H1 (cell line): ENCODE results near the gene TROAP. TPM values are rescaled to one million over a fixed set of nuclear protein-coding genes. Genes with fewer than 3 reads are reported as not detected.

Experiments
- ASH2L ChIP-seq: fragments of 200-600, 300-600 bp; sonication (generic); IDR thresholded peaks from one replicate; pipeline ENCODE4 v1.7.1; 2017; ENCODE audit warnings: low read length
- ATF2 ChIP-seq: IDR thresholded peaks from 2 replicates; pipeline ENCODE4 v1.6.1; 2012; ENCODE audit warnings: low read length, inconsistent platforms
- ATF3 ChIP-seq: IDR thresholded peaks from 2 replicates; pipeline ENCODE4 v1.6.1; 2011; ENCODE audit warnings: low read depth, mild to moderate bottlenecking, low read length; ENCODE audit not compliant: insufficient read depth
- BCL11A ChIP-seq, 2 experiments: IDR thresholded peaks; one replicate each; pipeline ENCODE4 v1.6.1; 2011; ENCODE audit warnings: low read depth in 2 of 2, low read length in 2 of 2, mild to moderate bottlenecking in 2 of 2
- BRCA1 ChIP-seq: IDR thresholded peaks from 2 replicates; pipeline ENCODE4 v1.6.1; 2012; ENCODE audit warnings: low read depth, low read length, improper control_type of control experiment
- CBX5 ChIP-seq: fragments of 300-800, 300-1000 bp; sonication (generic); IDR thresholded peaks from 2 replicates; pipeline ENCODE4 v1.7.1; 2016; ENCODE audit warnings: antibody characterized with exemption, low read length, low read depth
- CBX8 ChIP-seq: fragments of 300-800, 300-1000 bp; sonication (generic); IDR thresholded peaks from 2 replicates; pipeline ENCODE4 v1.7.1; 2016; ENCODE audit warnings: low read depth, low read length, borderline replicate concordance
- CREB1 ChIP-seq: IDR thresholded peaks from 2 replicates; pipeline ENCODE4 v1.6.1; 2012; ENCODE audit warnings: inconsistent platforms
- EGR1 ChIP-seq: IDR thresholded peaks from 2 replicates; pipeline ENCODE4 v1.6.1; 2011; ENCODE audit warnings: low read depth, low read length, borderline replicate concordance
- EZH2 ChIP-seq: fragments of 200-600 bp; sonication (generic); IDR thresholded peaks from 2 replicates; pipeline ENCODE4 v1.7.1; 2012; ENCODE audit warnings: low read depth, mild to moderate bottlenecking, moderate library complexity, low read length, inconsistent platforms; ENCODE audit not compliant: severe bottlenecking
- JUND ChIP-seq: IDR thresholded peaks from 2 replicates; pipeline ENCODE4 v1.6.1; 2011; ENCODE audit warnings: mild to moderate bottlenecking, improper control_type of control experiment, low read length
- KDM4A ChIP-seq: IDR thresholded peaks from one replicate; pipeline ENCODE4 v1.7.1; 2012; ENCODE audit warnings: low read depth, mild to moderate bottlenecking, moderate library complexity, low read length, inconsistent platforms; ENCODE audit not compliant: severe bottlenecking
- MAX ChIP-seq: IDR thresholded peaks from 2 replicates; pipeline ENCODE4 v1.6.1; 2012; ENCODE audit warnings: inconsistent platforms
- NANOG ChIP-seq: IDR thresholded peaks from 2 replicates; pipeline ENCODE4 v1.6.1; 2011; ENCODE audit warnings: low read length, low read depth, mild to moderate bottlenecking, inconsistent platforms; ENCODE audit not compliant: insufficient read depth, poor library complexity, severe bottlenecking
- NRF1 ChIP-seq: IDR thresholded peaks from 2 replicates; pipeline ENCODE4 v1.6.1; 2011; ENCODE audit warnings: mild to moderate bottlenecking, low read depth, low read length, improper control_type of control experiment
- PHF8 ChIP-seq: fragments of 200-600 bp; sonication (generic); conservative IDR thresholded peaks from 2 replicates; pipeline ENCODE4 v1.7.1; 2012; ENCODE audit warnings: low read depth, mild to moderate bottlenecking, inconsistent platforms, low read length, moderate library complexity
- POLR2A ChIP-seq, 2 experiments: IDR thresholded peaks; 1 replicate in 1 of 2; 2 replicates in 1 of 2; pipeline ENCODE4 v1.6.1; 2011; ENCODE audit warnings: low read depth in 2 of 2, low read length in 2 of 2, mild to moderate bottlenecking in 2 of 2; ENCODE audit errors: control extremely low read depth in 1 of 2
- RFX5 ChIP-seq: IDR thresholded peaks from 2 replicates; pipeline ENCODE4 v1.6.1; 2011; ENCODE audit warnings: low read depth, low read length, improper control_type of control experiment, borderline replicate concordance
- SIN3A ChIP-seq, 2 experiments: IDR thresholded peaks in 1 of 2; conservative IDR thresholded peaks in 1 of 2; 2 replicates each; pipeline ENCODE4 v1.6.1; 2011 to 2012; ENCODE audit warnings: low read length in 2 of 2, improper control_type of control experiment in 1 of 2, low read depth in 1 of 2, mild to moderate bottlenecking in 1 of 2
- SUZ12 ChIP-seq: fragments of 200-600 bp; sonication (generic); IDR thresholded peaks from 2 replicates; pipeline ENCODE4 v1.6.1; 2012; ENCODE audit warnings: mild to moderate bottlenecking, inconsistent platforms, low read length, moderate library complexity, mixed read lengths
- ZNF274 ChIP-seq: IDR thresholded peaks from 2 replicates; pipeline ENCODE4 v1.7.0; 2012; ENCODE audit warnings: low read length, borderline replicate concordance; ENCODE audit errors: extremely low read depth
- polyA plus RNA-seq, 7 experiments: library from polyadenylated mRNA; depleted of rRNA in 3 of 7; stranded (reverse) in 5 of 7; unstranded in 2 of 7; fragments of >200 nt in 5 of 7; fragments of 200-250 nt in 2 of 7; gene quantifications; 1 replicate in 5 of 7; 2 replicates in 1 of 7; 4 replicates in 1 of 7; pipeline versions ENCODE4 v1.2.1 to v1.2.3, GENCODE V29; 2011 to 2013; ENCODE audit warnings: missing spikeins in 2 of 7, mixed read lengths in 2 of 7
- total RNA-seq: library from RNA; stranded (reverse); fragmentation: NEBNext Ultra II Directional; extraction: Animal tissue kit (Norgen Biotek cat#: 25700); gene quantifications from 2 replicates; pipeline ENCODE4 v1.2.1, GENCODE V29; 2021

Gene TROAP
- total and polyA plus RNA-seq, 2 of the 8 experiments (the other 6 are each of a cell fraction or from before 2014, with no cell fraction given), result 36.7 to 52.0 TPM

GRCh38 chr12:49342066-49342913 is 19.2 kb downstream of the TROAP start (continued):
- TF ChIP-seq KDM4A (peak; percentile 99), NANOG (peak; percentile 11), EGR1 (peak; percentile 79), BCL11A (IDR thresholded peaks at IDR 0.05; ENCODE audit: low read depth in 2 of 2, low read length in 2 of 2) (no peak), CBX8 (no peak), SUZ12 (peak; percentile 64), ATF3 (no peak), CREB1 (peak; percentile 47; the same call in 1 of the 2 replicates), MAX (no peak; the same call in 1 of the 2 replicates), BRCA1 (no peak), CBX5 (no peak), POLR2A (IDR thresholded peaks at IDR 0.05; ENCODE audit: control extremely low read depth in 1 of 2, low read depth in 2 of 2, low read length in 2 of 2) (no peak), EZH2 (peak; percentile 6), NRF1 (no peak), JUND (0 out of 2 replicates have a peak, but pooled peaks have one; percentile 34), PHF8 (no peak), ATF2 (0 out of 2 replicates have a peak, but pooled peaks have one; percentile 49), ZNF274 (no peak), SIN3A (conservative IDR thresholded peaks at IDR 0.05 in 1 of 2, IDR thresholded peaks at IDR 0.05 in 1 of 2; ENCODE audit: low read depth in 1 of 2, low read length in 2 of 2) (peak in 1 of 2 experiments; percentile 81; a peak in 1 of 4 replicates), ASH2L (peak; percentile 97), RFX5 (no peak)
